HG02973 (cell line): ENCODE results near the gene DMC1.
"Not testable (repeated sequence)": the region's sequence is repeated elsewhere in the genome, so short reads cannot be mapped to it uniquely, and the experiment has no call there.

Experiments used
- ATAC-seq: cut with Tn5 transposase; IDR thresholded peaks from one replicate; pipeline ENCODE4 v1.9.1; 2021; ENCODE audit warnings: moderate library complexity; ENCODE audit not compliant: unreplicated experiment

The DMC1 gene

GRCh38 chr22:38569972-38570778, at the start of gene DMC1:
Gene DMC1, minus strand, starts transcription at chr22:38570183. Its CDS starts 1,927 bp downstream, at chr22:38568256.
- ATAC-seq = peak; percentile 60

DNA sequence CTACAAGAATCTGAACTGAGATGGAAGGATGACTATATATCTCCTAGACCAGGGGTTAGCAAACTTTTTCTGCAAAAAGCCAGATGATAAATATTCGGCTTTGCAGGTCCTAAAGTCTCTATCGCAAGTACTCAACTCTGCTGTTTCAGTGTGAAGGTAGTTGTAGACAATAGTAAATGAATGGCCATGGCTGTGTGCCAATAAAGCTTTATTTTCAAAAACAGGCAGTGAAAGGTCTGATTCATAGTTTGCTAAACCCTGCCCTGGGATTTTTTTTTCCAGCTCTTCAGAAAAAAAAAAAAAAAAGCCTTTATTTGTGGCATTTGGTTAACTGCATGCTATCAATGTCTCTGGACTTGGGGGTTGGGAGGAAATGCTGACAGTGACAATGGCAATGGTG, 48.7 kb upstream of the DMC1 start:
- no peak for ATAC-seq

DNA sequence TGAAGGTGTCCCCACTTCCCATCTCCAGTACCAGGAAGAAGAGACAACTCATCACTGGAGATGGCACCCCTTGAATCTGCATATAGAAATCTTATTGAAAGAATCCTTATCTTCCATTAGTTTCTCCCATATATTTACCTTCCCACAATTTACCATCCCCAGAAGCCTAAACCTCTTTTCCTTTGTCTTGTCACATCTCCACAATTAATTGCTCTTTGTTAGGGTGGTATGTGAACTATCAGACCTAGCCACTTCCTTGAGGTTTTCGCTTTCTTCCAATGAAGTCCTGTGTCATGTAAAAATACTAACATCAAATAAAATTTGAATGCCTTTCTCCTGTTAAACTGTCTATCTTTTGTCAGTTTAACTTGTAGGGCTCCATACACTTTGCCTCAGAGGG, 48.3 kb upstream of the DMC1 start:
- ATAC-seq = no peak

DNA sequence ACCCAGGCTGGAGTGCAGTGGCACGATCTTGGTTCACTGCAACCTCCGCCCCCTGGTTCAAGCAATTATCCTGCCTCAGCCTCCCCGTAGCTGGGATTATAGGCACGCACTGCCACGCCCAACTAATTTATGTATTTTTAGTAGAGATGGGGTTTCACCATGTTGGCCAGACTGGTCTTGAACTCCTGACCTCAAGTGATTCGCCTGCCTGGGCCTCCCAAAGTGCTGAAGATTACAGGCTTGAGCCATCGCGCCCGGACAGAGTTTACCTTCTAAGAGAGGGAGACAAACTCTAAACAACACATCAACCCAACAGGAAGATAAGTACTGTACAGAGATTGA, 45.1 kb upstream of the DMC1 start:
- not testable (repeated sequence) for ATAC-seq

DNA sequence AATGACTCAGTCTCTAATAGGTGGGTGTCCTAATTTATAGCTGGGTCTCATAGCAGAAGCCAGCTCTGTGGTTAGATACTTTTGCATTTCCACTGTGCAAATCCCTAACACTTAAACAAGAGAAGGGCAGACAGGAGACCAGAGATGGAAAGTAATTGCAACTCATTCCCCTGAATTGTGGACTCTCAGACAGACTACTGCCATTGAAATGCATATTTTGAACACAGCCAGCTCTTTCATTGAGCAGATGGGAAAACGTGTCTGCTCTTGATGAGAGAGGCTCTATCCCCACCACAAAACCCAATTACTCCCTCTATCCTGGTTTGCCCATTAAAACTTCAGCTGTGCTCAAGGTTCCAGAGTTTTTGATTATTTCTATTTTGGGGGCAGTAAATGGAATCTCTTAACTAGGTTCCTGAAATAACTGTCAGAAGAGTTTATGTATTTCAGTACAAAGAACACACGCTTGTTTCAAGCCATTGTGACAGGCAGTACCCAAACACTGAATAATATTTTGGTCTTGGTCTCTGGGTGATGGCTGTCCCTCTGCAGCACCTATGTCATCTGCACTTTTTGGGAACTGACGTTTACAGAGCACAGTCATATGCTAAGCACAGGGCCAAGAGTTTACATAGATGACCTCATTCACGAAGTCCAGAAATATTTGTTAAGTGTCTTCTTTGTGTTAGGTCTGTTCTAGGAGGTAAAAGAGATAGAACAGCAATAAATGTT, 44.5 kb upstream of the DMC1 start:
- ATAC-seq = no peak

- no peak for ATAC-seq
Measured at GRCh38 chr22:38613588-38613987, 43.6 kb upstream of the DMC1 start.

- no peak for ATAC-seq
Measured at GRCh38 chr22:38612217-38613006, 42.4 kb upstream of the DMC1 start.

DNA sequence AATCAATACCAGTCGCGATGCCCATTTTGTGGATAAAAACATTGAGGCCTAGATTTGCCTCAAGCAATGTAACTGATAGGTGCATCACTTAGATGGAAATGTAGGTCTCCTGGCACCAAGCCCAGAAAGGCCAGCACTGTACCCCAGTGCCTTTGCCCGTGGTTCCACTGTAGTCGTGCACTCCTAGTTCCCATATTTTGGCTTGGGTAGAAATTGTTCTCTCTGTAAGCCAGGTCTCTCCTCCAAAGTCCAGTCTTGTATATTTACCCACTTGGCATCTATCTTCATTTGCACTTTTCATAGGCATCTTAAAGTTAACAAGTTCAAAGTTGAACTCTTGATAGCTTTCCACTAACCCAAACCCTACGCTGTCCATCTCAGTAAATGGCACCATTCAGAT, 41.6 kb upstream of the DMC1 start:
- ATAC-seq = no peak

GRCh38 chr22:38610234-38610633, 40.3 kb upstream of the DMC1 start:
- no peak for ATAC-seq

- no peak for ATAC-seq
Measured at GRCh38 chr22:38608992-38609750, 39.2 kb upstream of the DMC1 start.

DNA sequence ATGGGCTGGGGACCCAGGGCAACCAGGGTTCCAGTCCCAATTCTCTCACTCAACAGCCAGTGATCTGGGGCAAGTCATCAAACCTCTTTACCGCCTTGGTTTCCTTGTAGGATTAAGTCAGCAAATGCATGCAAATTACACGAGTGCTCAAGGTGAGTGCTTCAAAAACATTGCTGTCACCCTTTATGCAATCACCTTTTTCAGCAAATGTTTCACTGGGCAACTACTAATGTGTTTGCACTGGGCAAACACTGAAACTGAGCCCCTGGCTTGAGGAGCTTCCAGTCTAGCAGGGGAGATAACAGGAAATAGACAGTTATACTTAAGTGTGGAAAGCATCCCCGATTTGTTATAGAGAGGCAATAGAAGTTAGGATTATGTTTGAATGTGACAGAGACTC, 37.7 kb upstream of the DMC1 start:
- no peak for ATAC-seq

DNA sequence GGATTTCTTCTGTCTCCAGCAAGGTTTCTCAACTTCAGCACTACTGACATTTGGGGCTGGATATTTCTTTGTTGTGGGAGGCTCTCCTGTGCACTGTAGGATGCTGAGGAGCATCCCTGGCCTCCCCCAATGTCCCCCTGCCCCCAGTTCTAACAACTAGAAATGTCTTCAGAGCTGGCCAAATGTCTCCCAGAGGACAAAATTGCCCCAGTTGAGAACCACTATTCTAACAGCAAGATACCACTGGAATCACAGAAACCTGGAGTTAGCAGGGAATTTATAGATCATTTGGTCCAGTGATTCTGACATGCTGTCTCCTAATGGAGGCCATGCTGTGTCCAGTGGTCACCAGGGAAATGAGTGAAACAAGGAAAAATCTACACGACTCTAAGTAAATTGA, 32.2 kb upstream of the DMC1 start:
- ATAC-seq = no peak

DNA sequence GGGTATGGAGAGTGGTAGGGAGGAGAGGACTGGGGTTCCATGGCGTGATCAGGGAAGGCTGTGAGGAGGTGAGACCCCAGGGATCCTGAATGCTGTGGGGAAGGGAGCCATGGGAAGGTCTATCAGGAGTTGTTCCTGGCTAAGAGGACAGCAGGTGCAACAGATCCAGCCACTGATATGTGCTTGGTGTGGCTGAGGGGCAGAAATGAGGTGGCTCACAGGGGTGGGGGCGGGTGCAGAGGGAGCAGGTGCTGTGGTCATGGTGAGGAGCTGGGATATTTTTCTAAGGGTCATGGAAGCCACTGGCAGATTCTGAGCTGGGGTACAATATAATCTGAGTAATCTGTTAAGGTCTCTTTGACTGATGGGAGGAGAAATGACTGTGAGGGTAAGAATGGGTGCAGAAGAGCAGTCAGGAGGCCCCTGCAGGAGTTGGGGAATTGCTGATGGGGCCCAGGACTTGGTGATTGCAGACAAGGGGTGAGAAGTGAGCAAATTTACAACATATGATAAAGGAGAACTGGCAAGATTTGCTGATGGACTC, 31.3 kb upstream of the DMC1 start:
- no peak for ATAC-seq

DNA sequence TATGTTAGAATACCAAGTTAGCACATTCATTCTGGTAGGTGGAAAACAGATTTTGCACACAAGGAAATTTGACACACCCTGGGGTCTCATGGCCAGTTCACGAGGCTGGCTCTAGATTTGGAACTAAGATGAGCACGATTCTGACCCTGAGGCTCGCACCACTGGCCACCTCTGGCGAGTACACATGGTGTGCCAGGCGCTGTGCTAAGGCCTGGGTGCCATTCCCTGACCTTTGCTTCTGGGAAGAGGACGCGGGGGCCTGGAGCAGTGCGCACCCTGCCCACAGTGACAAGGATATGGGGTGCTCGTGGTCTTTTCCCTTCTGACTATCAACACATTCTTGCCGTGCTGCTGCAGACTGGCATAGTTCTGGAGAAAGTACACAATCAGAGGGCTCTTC, 29.5 kb upstream of the DMC1 start:
- ATAC-seq = no peak

DNA sequence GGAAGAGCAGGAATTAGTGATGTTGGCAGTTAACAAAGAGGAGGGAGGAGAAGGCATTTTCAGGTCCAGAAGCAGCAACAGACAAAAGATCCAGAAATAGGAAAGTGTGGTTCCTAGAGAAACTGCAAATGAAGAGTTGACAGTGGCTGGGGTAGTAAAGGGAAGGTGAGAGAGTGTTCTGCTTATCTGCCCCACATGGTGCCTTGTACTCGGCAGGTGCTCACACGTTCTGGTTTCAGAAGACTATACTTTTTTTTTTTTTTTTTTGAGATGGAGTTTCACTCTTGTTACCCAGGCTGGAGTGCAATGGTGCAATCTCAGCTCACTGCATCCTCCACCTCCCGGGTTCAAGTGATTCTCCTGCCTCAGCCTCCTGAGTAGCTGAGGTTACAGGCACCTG, 12.9 kb upstream of the DMC1 start:
- ATAC-seq = not testable (repeated sequence)

- ATAC-seq = no peak
Measured at GRCh38 chr22:38578505-38578904, 8.5 kb upstream of the DMC1 start.

DNA sequence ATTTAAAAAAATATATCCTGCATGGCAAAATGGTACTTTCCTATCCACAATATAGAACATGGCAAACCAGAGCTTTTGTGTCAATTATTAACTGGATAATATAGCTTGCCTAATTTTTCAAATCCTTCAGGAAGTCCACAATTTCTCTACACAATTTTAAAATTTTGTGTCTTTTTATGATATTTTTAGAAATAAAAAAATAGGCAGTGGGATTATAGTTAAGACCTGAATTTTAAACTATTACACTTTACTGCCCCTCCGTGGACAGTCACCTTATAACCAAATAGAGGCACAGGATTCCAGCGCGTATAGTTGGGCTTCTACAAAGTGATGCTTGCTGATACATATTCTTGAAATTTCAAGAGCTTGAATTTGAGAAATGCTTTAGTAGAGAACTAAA, 2.1 kb upstream of the DMC1 start:
- ATAC-seq = no peak

DNA sequence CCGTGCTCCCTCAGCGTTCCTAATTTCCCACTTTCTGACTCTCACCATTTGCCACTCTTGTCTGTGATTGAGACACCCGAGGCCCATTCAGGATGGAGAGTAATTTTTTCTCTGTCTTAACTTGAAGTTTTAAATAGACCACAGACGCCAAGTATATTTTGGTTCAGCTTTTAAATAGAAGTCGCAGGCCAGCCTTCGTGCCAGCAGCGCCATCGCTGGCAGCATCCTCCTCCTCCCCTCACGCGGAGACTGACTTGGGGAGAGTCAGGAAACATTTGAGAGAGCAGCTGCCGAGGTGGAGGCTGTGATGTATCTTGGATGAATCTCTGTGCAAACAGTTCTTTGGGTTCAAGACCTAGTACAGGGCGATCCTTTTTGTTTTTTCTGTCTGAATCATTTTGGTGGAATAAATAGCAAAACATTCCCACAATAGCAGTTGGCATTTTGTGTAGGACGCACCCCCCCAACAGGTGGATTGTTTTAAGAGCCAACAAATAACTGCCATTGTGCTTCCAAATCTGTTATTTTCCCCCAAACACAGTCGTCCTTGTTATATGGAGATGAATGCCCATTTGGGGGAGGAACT, 889 bp upstream of the DMC1 start:
- ATAC-seq = no peak

DNA sequence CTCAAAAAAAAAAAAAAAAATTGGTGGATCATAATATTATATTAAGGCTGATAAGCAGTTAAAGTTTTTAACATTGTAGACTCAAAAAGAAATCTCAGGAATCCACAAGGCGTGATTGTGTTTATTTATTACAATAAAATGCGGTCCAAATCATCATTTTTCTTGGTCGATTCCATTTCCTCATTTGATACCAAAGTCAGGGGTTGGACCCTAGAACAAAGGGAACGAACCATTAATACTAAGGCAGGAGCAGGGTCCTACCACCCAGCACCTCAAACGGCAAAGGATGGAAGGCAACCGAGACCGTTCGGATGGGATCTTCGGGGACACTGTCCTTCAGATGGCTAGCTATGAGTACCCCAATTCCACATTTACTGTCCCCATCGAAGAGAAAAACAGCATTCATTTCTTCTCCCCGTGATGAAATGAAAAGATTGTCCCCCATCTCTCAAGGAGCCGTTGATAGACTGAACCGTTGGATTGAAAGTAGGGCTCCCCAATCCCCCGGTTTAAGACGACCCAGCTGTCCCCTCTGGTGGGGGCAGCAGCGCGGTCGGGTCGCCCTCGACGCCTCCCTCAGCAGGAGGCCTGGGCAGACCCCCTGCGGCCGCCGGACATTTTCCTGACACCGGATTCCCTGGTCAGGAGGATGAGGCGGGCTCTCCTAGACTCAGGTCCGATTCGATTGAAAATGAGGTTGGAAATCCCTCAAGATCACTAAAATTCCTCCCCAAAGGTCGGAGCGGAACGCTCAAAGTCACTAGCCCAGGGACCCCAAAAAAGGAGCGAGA, 607 bp downstream of the DMC1 start:
- ATAC-seq = no peak
